Ammon's horn (tissue), 1 donor: ENCODE measurements around the gene PPIB.

Experiments used
- DNase-seq: peaks from one replicate; pipeline ENCODE4 v3.0.0-alpha.2; 2016; ENCODE audit warnings: low spot score

Gene PPIB

DNA sequence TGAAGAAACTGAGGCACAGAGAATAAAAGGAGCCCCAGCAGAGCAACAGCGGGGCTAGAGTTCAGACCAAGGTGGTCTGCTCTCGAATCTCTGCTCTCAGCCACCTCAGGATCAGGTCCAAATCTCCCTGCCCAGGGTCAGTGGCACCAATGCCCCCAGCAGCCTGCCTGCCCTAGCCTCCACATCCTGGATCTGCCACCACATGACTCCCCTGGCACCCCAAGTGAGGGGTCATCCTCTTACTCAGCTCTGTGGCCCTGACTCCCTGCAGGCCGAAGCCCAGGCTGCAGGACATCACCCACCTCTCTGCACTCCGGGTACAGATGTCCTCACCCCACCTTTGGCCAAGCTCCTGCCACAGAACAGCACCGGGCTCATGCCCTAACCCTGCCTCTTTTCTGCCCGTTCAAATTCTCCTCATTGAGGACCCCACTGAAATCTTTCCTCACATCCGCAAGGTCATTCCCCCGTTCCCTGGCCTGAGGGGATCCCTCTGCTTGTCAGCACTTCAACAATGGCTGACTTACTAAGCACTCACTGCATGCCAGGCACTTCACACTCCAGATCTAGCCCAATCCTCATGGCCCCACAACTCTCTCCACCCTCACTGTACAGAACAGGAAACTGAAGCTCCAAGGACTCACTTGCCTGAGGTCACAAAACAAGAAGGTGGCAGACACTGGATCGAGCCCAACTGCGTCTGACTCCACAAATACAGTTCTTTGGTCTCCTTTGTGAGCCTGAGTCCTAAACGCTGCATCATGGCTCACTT lies 4.3 kb downstream of the PPIB start:
- DNase-seq: no peak

DNA sequence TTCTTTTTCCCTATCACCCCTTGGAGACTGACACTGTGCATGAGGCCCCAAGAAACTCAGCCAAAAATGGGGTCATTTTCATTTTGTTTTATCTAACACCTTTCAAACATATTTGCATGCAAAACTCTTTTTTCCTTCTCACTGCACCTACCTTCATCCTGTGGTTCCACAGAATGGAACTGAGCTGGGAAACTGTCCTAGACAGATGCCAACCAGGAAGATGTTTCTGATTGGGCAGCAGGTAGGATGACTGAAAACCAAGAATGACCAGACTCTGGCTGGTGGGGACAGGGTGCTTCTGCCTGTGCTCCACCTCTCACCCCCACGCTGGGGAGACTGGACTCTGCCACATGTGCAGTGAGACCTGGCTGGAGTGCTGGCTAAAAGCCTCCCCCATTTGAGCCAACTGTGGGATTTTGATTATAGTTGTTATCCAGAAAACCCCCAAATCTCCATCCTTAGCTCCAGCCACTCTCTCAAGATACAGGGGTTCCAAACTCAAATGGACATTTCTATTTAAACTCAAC lies 5.2 kb downstream of the PPIB start:
- no peak for DNase-seq

DNA sequence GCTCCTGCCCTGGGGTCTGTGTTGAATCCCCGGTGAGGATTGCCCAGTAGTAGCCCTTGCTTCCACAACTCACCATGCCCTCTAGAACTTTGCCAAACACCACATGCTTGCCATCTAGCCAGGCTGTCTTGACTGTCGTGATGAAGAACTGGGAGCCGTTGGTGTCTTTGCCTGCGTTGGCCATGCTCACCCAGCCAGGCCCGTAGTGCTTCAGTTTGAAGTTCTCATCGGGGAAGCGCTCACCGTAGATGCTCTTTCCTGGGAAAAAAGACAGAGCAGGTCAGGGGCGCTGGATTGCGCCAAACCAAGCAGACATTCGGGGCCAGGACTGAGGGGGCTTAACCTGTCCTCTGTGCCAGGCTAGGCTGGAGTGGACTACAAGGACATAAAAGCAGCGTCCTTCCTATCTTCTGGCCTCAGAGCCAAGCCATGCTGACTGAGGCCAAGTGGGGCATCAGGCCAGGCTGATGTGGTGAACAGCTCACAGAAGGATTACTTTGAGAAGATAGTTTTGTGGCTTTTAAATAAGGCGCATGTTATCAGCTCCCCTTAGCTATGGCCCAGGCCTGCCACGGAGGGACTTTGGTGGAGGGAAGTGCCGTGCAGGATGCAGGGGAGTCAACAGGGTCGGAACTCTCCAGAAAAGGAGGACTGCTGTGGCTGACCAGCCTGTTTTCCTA lies 6.0 kb downstream of the PPIB start:
- no peak for DNase-seq

DNA sequence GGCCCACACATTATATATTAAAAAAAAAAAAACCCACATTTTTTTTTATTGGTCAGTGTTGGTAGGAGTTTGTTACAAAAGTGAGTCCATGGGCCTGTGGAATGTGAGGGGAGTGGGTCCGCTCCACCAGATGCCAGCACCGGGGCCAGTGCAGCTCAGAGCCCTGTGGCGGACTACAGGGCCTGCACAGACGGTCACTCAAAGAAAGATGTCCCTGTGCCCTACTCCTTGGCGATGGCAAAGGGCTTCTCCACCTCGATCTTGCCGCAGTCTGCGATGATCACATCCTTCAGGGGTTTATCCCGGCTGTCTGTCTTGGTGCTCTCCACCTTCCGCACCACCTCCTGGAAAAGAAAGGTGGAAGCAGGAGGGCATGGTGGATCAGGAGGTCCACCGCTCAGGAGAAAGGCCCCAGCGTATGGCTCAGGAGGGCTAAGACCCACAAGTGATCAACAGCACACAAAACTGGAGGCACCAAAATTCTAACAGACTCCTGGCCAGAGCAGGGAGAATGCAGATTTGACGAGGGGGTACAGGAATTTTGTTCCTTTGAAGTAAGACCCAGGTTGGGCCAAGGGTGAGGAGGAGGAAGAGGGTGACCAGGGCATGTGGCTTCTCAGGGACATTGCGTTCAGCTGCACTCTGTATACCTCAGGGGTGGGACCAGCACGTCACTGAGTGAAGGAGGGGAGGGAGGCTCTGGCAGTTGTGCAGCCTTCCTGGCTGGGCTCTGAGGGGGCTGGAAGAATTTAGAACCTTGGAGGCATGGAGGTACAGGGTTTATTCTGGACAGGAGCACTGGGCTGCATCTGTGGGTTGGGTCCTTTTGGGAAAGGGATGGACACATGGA lies 6.8 kb downstream of the PPIB start:
- no peak for DNase-seq

DNA sequence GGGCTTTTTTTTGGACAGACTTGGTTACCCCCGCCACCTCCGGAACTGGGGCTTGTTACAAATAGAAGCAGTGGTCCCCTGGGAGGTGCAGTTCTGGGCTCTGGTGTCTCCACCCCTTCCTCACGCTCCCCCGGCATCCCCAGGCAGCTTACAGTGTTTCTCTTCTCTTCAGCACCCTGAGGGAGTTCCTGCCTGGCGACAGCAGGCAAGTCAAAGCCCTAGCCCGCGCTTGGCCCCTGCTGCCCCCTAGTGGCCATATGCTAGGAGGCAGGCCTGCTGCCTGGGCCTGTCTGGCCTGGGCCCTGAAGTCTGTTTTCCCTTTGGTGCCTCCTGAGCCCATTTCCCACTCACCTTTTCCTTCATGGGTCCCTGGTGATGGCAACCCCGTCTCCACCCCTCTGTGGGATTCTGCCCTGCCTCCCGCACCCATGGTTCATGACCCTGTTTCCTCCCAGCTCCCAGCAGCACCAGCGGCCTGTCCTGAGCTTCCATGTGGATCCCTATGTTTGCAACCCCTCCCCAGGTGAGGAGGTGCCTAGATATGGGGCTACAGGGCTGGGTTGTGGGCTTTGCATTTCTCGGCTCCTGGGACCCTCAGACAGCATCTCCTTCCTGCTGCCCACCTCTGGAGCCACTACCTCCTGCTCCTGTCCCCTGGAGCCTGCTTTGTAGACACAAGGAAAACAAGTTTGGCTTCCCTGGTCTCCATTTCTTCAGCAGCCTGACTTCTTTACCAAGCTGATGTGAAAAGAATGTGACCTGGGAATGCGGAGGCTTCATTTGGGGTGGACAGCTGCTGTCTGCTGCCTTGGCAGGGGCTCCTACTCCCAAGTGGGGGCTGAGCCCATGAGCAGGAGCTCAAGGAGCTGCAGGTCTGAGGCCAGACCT lies 9.1 kb downstream of the PPIB start:
- peak; percentile 94 for DNase-seq

DNA sequence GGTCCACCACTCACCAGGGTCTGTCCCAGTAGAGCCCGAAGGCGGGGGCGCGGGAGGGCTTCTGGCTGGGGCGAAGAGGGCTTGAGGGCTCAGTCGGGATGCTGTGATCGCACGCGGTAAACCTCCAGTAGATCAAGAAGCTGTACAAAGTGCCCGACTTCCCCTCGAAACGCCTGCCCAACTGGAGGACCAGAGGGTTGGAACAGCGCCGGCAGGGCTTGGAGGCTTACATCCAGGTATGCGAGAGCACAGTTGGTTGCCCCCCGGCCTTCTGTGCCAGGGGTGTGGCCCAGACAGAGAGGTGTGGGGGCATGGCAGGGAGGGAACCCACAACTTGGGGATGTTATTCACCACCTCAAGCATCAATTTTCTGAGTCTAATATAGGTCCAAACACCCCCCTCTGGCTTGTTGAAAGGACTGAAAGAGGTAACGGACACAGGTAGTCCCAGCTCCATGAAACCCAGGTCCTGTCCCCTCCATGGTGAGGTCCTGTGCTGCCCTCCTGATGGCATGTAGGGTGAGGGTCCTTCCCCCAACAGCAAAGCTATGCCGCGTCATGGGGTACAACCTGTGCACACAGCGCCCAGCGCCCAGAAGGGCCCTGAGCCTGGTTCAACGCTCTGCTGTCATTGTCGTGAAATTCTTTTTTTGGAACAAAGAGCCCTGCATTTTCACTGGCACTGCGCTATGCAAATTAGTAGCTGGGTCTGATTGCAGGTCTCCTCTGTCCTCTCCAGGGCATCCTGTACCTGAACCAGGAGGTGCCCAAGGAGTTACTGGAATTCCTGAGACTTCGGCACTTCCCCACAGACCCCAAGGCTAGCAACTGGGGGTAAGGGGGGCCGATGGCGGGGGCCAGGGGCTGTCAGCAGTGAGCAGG lies 10.1 kb downstream of the PPIB start:
- no peak for DNase-seq

DNA sequence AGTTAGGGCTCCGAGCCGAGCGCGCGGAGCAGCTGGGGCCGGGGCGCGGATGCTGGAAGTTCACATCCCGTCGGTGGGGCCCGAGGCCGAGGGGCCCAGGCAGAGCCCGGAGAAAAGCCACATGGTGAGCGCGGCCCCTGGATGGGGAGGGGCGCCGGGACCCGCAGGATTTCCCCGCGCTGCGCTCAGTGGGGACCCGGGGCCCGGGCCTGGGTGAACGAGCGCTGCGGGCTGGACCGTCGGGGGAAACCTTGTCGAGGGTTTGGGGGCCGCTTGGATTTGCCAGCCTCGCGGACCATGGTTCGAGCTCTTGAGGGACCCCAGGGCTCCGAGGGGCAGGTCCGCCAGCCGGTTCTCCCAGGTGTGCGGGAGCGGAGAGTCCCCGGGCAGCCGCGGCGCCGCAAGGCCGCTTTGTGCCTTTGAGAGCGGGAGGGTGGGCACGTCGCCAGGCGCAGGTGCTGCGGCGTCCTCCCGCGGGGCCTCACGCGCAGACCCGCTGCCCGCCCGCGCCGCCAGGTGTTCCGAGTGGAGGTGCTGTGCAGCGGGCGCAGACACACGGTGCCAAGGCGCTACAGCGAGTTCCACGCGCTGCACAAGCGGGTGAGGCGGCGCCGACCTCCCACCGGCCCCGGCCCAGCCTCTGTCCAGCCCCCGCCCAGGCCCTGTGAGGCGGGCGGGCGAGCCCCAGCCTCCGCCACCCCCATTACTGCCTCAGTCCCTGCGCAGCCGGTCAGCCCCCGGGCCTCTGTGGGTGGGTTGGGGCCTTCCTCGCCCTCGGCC lies 10.9 kb downstream of the PPIB start, which contains the start of gene SNX22:
TSS of gene SNX22 (plus strand) at position 5 of the 780 bp plus-strand sequence. CDS start at position 50, 45 bp downstream.
- no peak for DNase-seq

DNA sequence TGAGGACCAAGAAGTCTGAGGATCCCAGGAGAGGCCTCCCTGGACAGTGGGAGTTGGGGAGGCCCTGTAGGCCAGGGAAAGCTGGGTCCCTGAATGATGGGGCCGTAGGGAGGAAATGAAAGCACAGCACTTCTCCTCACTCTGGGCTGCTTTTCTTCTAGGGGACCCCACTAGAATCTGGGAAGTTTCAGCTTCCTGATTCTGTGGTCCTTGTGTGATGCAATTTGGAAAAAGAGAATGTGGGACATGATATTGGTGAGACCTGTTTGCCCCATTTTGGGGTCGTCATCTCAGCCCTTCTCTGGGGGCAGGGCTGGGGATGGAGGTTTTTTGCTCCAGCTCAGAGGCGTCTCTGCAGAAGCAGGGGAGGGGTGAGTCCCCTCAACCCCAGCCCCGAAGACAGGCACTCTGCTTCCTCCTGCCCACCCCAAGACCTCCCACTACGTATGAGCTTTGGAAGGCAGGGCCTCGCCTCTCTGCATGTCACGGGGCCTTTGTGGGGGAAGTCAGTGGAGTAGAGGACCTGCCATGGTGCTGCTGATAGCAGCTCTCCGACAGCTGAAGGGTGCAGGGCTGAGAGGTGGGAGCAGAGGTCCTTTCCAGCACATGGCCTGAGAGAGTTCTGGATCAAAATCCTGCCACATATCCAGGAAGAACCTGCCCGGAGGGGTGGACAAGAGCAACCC lies 12.8 kb downstream of the PPIB start:
- no peak for DNase-seq

DNA sequence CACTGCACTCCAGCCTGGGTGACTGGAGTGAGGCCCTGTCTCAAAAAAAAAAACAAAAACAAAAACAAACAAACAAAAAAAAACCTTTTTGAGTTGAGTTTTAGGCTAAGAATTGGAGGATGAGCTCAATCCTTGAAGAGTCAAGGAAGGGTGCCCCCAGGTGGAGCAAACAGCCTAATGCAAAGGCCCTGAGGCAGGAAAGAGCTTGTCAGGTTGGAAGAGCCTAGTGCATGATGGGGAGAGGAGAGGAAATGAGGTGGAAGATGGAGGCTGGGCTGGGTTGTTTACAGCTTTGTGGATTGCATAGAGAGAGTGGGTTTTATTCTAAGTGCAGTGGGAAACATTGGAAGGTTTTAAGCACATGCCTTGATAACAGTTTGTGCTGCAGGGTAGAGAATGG lies 13.4 kb downstream of the PPIB start:
- no peak for DNase-seq

DNA sequence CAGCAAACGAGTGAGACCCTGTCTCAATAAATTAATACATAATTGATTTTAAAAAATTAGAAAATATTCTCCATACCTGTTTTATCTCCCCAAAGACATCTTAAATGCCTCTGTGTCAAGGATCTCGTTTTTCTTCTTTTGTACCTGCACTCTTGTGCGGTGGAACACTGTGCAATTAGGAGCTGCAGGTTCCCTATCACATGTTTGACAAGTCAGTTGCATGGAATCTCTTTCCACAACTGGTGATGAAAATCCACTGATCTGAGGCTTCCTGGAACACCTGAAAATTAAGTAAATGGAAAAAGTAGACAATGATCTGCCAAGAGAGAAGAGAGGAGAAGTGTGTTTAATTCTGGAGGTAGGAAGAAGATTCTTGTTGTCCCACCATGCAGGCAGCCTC lies 14.2 kb downstream of the PPIB start:
- no peak for DNase-seq

DNA sequence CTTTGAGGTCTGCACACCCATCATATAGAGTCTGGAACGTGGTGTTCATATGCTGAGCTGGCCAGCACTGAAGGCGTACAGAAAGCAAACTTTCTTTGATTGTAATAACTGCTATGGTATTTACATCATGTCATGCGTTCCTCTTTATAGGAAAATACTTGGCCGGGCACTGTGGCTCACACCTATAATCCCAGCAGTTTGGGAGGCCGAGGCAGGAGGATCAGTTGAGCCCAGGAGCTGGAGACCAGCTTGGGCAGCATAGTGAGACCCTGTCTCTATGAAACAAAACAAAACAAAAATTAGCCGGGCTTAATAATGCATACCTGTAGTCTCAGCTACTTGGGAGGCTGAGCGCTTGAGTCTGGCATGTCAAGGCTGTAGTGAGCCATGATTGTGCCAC lies 14.7 kb downstream of the PPIB start:
- no peak for DNase-seq

DNA sequence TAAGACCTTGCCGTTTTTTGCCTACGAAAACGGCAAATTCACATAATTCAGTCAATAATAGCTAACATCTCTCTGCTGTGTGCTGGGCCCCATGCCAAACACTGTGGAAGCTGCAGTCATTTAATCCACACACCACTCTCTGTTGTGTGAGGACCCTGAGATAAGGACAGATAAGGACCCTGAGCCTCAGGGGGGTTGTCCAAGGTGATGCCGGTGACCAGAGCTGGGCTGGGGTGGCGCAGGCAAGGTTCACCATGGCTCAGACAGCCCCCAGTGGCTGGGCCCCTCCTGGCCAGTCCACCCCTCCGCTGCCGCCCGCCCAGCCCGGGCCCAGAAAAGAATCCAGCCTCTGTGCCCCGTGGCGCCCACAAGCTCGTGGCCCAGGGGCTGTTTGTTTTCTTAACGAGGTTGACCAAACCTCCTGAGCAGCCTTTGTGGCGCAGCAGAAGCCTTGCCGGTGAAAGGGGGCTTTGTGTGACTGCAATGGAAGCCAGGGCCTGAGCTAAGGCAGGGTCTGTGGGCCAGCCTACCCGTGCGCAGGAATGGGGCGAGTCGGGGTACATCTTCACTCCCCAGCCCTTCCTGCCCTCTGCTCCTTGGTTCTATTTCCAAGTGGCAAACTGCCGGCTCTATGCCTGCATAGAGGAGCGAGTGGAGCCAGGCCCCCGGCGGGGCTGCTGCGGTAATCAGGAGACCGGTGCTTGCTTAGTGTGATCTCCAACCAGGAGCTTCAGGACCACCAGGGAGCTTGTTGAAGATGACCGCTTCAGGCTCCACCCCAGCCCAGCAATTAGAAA lies 15.7 kb downstream of the PPIB start:
- DNase-seq: peak; percentile 78

DNA sequence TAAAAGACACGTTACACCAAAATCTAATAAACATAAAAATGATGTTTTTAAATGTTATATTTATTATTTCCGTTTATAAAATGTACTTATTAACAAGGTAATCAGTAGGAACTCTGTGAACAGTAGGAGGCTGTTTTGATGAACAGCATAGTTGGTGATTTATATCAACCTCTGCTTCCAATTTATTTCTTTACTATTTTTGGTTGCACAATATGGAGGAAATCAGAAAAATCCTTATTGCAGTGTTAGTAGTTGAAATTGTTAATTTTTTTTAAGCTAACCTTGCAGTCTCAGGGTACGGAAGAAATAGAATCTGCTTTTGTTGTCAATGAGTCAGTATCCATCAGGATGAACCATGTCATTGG lies 16.3 kb downstream of the PPIB start:
- DNase-seq: no peak

DNA sequence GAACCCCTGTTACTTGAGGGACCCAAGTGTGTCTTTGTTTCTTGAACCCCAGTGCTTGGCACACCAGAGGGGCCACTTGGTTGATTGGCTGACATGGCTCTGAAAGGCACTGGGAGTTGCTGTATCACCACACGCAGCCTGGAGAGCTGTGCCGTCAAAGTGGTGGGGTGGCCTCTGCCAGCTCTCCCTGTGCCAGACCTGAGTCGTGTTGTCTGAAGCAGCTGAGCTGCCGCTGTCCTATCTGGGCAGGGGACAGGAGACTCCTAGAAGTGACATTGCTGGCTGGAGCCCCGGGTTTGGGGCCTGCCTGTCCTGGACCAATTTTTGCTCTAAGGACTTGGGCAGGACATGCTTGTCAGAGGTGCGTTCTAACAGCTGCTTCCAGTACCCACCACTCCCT lies 16.8 kb downstream of the PPIB start:
- no peak for DNase-seq

DNA sequence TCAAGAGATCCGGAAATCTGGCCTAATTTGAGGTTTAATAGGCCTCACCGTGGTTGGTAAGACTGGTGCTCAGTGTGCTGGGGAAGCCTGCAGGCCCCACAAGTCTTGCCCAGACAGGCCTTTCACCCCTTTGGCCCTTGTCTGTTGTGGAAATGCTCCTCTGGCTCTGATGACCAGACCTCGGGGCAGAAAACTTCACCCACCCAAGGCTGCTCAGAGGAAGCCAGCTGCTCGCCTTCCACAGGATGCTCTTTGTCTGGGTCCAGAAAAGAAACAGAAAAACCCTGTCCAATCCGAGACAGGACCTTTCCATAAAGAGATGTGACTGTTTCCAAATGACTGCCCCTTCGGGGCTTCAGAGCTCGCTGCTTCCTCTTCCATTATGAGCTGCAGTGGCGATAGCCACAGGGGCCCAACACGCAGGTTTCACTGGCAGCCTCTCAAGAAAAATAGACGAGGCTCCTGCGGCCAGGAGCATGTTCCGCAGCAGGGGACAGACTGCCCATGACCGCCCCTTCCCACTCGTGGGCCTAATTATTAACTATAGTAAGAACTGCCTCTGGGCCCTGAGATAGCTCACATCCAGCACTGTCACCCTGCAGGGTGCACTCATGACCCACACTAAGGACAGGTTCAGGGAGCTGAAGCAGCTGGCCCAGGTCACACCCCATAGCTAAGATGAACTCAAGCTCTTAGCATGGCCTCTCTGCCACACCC lies 18.1 kb downstream of the PPIB start:
- no peak for DNase-seq

DNA sequence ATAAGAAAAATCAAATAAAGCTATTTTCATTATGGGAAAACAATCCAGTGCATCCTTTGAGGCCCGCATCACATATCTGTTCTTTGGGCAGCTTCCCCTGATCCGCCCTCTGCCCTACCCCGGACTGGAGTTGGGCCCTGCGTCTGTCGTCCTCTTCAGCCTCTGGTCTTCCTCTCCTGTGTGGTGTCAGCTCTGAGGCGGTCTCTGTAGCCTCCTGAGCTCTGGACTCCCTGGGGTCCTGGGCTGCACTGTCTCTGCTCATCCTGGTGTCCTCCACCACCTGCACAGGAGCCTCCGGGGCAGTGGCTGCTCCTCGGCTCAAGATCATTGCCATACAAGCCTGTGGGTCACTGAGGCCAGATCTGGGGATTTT lies 18.6 kb downstream of the PPIB start:
- DNase-seq: no peak

DNA sequence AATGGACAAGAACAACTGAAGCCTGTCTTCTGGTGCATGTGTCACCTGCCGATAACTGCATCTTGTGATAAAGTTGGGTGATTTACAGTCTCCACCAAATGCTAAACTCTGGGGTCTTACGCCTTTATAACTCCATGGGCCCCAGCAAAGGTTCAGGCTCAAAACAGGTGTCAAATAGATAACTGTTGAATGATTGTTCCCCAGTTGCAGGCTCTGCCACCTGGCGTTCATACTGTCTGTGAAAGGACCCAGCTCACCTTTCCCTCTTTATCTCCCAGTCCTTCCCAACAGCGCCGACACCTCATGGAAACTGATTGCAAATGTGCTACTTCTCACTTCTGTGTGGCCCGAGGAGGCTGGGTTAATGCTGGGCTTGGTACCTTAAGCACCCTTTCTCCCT lies 19.5 kb downstream of the PPIB start:
- no peak for DNase-seq
